ENCODE results near the gene DMRTA2.

Gene DMRTA2

GRCh38 chr1:50420689-50421365 is 2.4 kb downstream of the DMRTA2 start:
- no peak overlapping the region for H3K4me3 ChIP-seq (ENCODE audit: low read length)
- no peak for DNase-seq (ENCODE audit: low read depth)
- TF ChIP-seq CTCF (conservative IDR thresholded peaks at IDR 0.05; ENCODE audit: low read depth, low read length), result no peak

- TF ChIP-seq CTCF (conservative IDR thresholded peaks at IDR 0.05; ENCODE audit: low read depth, low read length), result no peak
- no peak overlapping the region for H3K4me3 ChIP-seq (ENCODE audit: low read length)
- DNase-seq (ENCODE audit: low read depth), result no peak
Measured at GRCh38 chr1:50419907-50420677, 3.2 kb downstream of the DMRTA2 start.

- no peak for DNase-seq (ENCODE audit: low read depth)
Measured at GRCh38 chr1:50419192-50419906, 3.9 kb downstream of the DMRTA2 start.

GRCh38 chr1:50418600-50419109 is 4.6 kb downstream of the DMRTA2 start:
- no peak for DNase-seq (ENCODE audit: low read depth)
- TF ChIP-seq CTCF (conservative IDR thresholded peaks at IDR 0.05; ENCODE audit: low read depth, low read length), result no peak
- H3K4me3 ChIP-seq (ENCODE audit: low read length), result peak overlapping the region; percentile 14

More at GRCh38 chr1:50419192-50419906, 3.9 kb downstream of the DMRTA2 start:
- H3K4me3 ChIP-seq (ENCODE audit: low read length), result no peak overlapping the region
- peak; percentile 30 for TF ChIP-seq CTCF (conservative IDR thresholded peaks at IDR 0.05; ENCODE audit: low read depth, low read length)

- TF ChIP-seq CTCF (conservative IDR thresholded peaks at IDR 0.05; ENCODE audit: low read depth, low read length), result no peak
- no peak for DNase-seq (ENCODE audit: low read depth)
- H3K4me3 ChIP-seq (ENCODE audit: low read length), result no peak overlapping the region
Measured at GRCh38 chr1:50417946-50418599, 5.2 kb downstream of the DMRTA2 start.

GRCh38 chr1:50417507-50417906 is 5.7 kb downstream of the DMRTA2 start:
- TF ChIP-seq CTCF (conservative IDR thresholded peaks at IDR 0.05; ENCODE audit: low read depth, low read length), result no peak
- no peak for DNase-seq (ENCODE audit: low read depth)
- no peak overlapping the region for H3K4me3 ChIP-seq (ENCODE audit: low read length)

Measured in retinal pigment epithelial cell (primary cell).